ENCODE measurements around the gene PAQR8. TPM values are rescaled to one million over a fixed set of nuclear protein-coding genes. Genes with fewer than 3 reads are reported as not detected.
A peak's percentile ranks its signal among the peaks of the same experiment; 100 is the strongest.

Gene PAQR8
- total RNA-seq, 1 experiment from 2014 or later, result 0.89 TPM

DNA sequence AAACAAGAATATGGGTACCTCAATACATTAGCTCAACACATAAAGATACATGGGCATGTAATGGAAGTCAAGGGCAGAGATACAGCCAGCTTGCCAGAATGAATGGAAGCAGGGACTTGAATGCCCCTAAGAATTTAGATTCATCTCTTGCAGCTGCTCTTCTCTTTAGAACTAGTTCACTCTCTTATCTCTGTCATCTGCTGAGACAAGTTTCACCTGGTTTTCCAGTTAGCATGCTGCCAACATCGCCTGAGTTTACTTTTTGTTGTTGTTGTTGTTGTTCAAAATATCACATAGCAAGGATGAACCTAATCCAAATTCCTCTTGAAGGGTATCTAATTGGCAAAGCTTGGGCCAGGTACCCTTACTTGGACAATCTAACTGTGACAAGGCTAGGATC, 14.1 kb upstream of the PAQR8 start:
- no peak for DNase-seq (ENCODE audit: low spot score)

GRCh38 chr6:52351879-52352238, 10.1 kb upstream of the PAQR8 start:
- no peak for DNase-seq (ENCODE audit: low spot score)

GRCh38 chr6:52352239-52353018, 9.5 kb upstream of the PAQR8 start:
- DNase-seq (ENCODE audit: low spot score), result peak; percentile 88

DNA sequence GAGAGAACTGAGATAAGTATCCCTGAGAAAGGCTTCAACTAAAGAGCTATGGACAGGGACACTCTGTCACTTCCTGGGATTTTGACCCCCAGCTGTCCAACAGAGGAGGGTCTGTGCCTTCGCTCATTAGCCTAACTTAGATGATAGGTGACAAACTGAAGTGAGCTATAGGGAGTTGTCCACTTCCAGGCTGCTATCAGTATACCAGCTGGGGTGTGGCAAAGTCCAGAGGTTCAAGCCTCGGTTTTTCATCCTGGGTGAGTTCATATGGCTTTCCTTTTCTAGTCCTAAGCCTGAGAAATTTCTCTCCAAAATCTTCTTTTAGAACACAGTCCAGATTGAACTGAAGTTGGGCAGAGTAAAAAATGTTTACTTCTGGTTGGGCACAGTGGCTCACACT, 5.9 kb upstream of the PAQR8 start:
- DNase-seq (ENCODE audit: low spot score), result no peak

- no peak for DNase-seq (ENCODE audit: low spot score)
Observed at GRCh38 chr6:52359403-52359802, 2.5 kb upstream of the PAQR8 start.

DNA sequence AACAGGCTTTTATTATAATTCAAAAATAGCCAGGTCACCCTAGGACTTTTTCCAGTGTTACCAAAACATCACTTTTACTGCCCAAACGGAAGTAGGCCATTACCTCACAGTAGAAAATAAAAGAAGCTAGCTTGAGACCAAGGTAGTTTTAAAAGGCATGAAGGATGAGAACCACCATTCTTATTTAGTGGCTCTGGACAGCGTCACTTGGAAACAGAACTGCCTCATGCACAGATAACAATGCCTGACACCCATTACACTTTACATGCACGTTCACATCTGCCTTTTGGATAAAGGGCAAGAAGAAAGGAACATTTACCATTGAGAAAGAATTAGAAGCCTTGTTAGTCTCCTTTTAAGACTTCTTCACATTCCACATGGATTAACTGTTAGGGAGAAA, 1.9 kb upstream of the PAQR8 start:
- DNase-seq (ENCODE audit: low spot score), result no peak

- no peak for DNase-seq (ENCODE audit: low spot score)
Observed at GRCh38 chr6:52360601-52361413, 1.1 kb upstream of the PAQR8 start.

DNA sequence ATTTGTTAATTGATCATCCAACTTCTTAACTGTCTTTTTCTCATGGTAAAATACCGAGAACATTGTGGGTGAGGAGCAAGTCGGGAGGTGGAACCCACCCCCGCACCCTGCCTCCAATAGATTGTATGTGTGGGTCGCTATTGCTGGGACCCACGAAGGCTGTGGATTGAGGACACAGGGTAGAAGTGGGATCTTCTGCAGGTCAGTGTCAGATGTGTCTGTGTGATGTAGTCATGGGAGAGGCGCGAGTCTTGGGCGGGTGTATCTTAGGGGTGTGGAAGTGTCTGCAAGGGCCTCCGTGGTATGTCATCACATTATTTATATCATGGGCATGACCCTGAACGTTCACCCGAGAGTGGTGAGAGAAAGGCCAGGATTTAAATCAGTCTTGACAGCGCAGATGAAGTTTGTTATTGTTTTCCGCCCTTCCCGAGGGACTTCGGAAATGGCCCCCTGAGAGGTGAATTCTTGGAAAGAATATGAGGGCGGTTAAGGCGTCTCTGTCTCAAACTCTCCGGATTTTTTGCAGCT, 472 bp upstream of the PAQR8 start:
- peak; percentile 12 for DNase-seq (ENCODE audit: low spot score)

DNA sequence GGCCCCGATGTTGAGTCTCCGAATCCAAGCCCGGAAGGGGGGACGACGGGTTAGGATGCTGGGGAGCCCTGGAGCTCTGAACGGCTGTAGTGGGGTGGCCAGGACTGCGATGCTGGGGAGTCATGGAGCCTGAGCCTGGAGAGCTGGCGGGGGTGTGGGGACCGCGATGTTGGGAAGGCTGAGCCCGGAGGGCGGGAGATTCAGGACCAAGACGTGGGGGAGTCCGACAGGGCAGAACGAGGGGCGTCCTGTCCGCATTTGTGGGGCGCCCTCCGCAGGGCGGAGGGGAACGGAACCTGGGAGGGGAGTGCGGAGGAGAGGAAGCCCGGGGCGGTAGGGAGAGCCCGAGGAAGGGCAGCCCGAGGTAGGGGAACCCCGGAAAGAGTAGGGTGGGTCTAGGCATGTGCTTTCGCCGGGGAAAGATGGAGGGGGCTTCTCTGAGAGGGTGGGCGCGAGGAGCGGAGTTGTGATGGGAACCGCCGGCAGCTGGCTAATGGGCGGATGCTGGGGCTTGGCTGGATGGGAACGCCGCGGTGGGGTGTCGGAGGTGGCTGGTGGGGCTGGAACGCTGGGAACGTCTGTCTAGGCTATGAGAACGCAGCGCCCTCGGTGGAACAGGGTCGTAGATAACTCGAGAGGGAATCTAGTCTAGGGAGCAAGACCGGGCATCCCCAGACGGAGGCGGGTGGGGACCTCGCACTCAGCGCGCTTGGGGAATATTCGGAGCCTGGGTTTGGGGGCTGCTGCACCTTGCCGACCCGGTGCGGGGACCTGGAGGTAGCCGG, 684 bp downstream of the PAQR8 start:
- DNase-seq (ENCODE audit: low spot score), result peak; percentile 47

DNA sequence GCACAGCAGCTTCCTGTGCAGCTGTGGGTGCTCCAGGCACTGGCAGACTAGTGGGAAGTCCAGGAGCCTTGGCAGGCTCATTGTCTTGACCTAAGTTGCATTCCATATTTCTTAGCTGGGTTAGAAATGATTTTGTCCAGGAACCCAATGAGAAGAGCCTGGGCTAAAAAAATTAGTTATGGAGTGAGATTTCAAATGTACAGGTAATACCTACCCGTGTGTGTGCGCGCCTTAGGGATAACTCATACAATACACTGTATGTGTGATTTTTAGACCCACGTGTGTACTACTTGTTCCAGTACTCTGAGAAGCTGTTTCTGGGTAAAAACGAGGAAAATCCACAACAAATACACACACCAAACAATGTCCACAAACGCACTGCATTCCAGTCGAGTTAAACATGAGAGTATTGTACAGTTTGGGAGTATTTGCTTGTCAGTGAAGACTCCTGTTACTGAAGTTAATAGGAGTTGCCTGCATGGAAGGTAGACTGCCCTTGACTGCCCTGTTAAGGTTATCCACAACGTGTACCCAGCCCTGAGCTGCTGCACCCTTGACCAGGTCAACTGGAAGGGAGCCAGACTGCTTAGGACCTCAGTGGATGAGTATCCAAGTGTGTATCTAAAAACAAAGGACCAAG, 1.4 kb downstream of the PAQR8 start:
- peak; percentile 12 for DNase-seq (ENCODE audit: low spot score)

- no peak for DNase-seq (ENCODE audit: low spot score)
Observed at GRCh38 chr6:52364480-52365166, 2.7 kb downstream of the PAQR8 start.

- DNase-seq (ENCODE audit: low spot score), result no peak
Observed at GRCh38 chr6:52365317-52365716, 3.4 kb downstream of the PAQR8 start.

GRCh38 chr6:52365866-52366540, 4.1 kb downstream of the PAQR8 start:
- DNase-seq (ENCODE audit: low spot score), result no peak

- DNase-seq (ENCODE audit: low spot score), result no peak
Observed at GRCh38 chr6:52368002-52368401, 6.1 kb downstream of the PAQR8 start.

DNA sequence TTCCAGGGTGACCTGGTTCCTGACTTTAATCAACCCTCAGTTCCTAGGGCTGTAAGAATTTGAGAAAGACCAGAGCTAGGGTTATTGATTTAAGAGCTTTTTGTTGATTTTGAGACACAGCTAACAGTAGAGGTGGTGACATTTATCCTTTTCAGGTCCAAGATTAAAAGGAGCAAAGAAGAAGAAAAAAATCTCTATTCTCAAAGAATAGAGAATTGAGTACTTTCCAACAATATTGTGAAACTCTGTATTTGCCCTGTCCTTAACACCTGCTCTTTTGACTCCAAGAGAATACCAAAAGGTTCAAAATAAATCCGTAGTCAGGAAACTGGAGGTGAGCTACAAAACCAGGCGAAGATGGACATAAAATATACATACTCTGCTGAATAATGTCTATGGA, 7.3 kb downstream of the PAQR8 start:
- no peak for DNase-seq (ENCODE audit: low spot score)

DNA sequence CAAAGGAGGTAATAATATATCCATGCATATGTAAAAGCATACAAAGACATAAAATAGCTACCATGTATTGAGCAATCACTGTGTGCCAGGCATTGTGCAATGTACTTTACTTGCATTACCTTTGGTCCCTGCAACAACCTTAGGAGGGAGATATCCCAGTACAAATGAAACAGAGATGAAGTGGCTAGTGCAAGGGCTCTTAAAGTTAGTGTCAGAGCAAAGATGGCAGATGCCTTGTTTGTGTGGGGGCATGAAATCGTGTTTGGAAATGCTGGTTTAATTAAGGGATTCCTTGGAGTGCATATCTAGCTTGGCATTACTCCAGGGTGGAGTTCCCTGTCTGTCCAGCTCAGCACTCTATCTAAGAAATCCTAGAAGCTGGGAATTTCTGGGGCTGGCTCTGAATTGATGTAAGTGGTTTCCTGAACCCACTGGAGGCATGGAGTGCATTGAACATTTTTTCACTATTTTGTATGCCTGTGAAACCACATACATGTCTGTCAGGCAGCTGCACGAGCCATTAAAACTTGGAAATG, 9.8 kb downstream of the PAQR8 start:
- no peak for DNase-seq (ENCODE audit: low spot score)

GRCh38 chr6:52373151-52373690, 11.3 kb downstream of the PAQR8 start:
- no peak for DNase-seq (ENCODE audit: low spot score)

GRCh38 chr6:52374247-52374646, 12.3 kb downstream of the PAQR8 start:
- no peak for DNase-seq (ENCODE audit: low spot score)

DNA sequence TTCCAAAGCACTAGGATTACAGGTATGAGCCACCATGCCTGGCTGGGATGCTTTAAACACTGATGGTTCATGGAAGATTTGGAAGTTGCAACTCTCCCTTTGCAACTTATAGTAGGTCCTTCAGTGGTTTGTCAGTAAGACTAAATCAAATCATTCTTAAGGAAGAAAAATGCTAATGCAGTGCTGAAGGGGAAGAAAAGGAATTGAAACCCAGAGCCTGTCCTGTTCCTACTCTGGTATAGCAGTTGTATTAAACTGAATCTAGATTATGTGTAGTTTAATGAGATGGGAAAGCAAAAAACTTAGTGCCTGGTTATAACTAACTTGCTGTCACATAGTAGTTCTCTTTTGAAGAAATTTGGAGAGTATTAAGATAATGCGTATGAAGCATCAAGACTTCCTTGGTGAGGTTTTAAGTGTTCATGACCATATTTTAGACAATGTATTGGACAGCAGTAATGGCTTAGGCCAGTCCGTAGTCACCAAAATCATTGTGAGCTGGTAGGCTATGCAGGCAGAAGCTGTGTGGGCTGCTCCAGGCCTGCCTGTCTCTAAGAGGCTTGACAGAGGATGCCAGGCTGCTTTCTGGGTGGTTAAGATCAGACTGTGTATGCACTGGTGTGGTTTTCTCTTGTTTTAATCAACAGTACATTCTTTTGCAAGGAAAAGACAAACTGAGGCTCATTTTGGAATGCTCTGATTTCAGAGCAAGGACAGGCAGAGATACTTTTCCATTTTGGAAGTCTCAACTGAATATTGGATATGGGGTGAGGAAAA, 14.0 kb downstream of the PAQR8 start:
- no peak for DNase-seq (ENCODE audit: low spot score)
